Measurements from ENCODE around the gene GPR158. TPM values are rescaled to one million over a fixed set of nuclear protein-coding genes. Genes with fewer than 3 reads are reported as not detected.

GPR158 gene
- total and polyA plus RNA-seq, 2 experiments from 2014 or later: 0.18 to 0.61 TPM

GRCh38 chr10:25384618-25385017, 209.8 kb downstream of the GPR158 start:
- Histone ChIP-seq H3K4me3 (no peak overlapping the region), H3K9me3 (ENCODE audit: low read depth) (no peaks in the 10 kb centered on the region), H3K27me3 (no peaks in the 10 kb centered on the region), H3K36me3 (no peaks in the 10 kb centered on the region), H3K4me1 (ENCODE audit: low read depth) (no peaks in the 10 kb centered on the region), H3K27ac (no peak overlapping the region)
- TF ChIP-seq CTCF (IDR thresholded peaks at IDR 0.05; ENCODE audit: low read depth, low read length): no peak
- DNase-seq (ENCODE audit: low read depth in 1 of 2, low spot score in 1 of 2): no peak

GRCh38 chr10:25388188-25388861, 213.5 kb downstream of the GPR158 start:
- H3K9me3 ChIP-seq (ENCODE audit: low read depth): no peaks in the 10 kb centered on the region
- DNase-seq (ENCODE audit: low read depth in 1 of 2, low spot score in 1 of 2): no peak

GRCh38 chr10:25388862-25389206, 214.0 kb downstream of the GPR158 start:
- Histone ChIP-seq H3K4me1 (ENCODE audit: low read depth) (no peaks in the 10 kb centered on the region), H3K27me3 (no peaks in the 10 kb centered on the region), H3K27ac (no peak overlapping the region), H3K4me3 (no peak overlapping the region), H3K9me3 (ENCODE audit: low read depth) (no peaks in the 10 kb centered on the region), H3K36me3 (no peaks in the 10 kb centered on the region)
- no peak for DNase-seq (ENCODE audit: low read depth in 1 of 2, low spot score in 1 of 2)
- TF ChIP-seq CTCF (IDR thresholded peaks at IDR 0.05; ENCODE audit: low read depth, low read length): no peak

More at GRCh38 chr10:25388188-25388861, 213.5 kb downstream of the GPR158 start:
- no peak for TF ChIP-seq CTCF (IDR thresholded peaks at IDR 0.05; ENCODE audit: low read depth, low read length)
- H3K4me1 ChIP-seq (ENCODE audit: low read depth): no peaks in the 10 kb centered on the region
- H3K4me3 ChIP-seq: no peak overlapping the region
- no peaks in the 10 kb centered on the region for H3K27me3 ChIP-seq
- H3K36me3 ChIP-seq: no peaks in the 10 kb centered on the region
- no peak overlapping the region for H3K27ac ChIP-seq

- H3K27me3 ChIP-seq: no peaks in the 10 kb centered on the region
- no peak for TF ChIP-seq CTCF (IDR thresholded peaks at IDR 0.05; ENCODE audit: low read depth, low read length)
- no peaks in the 10 kb centered on the region for H3K9me3 ChIP-seq (ENCODE audit: low read depth)
- no peaks in the 10 kb centered on the region for H3K36me3 ChIP-seq
- no peaks in the 10 kb centered on the region for H3K4me1 ChIP-seq (ENCODE audit: low read depth)
- H3K27ac ChIP-seq: no peak overlapping the region
- no peak overlapping the region for H3K4me3 ChIP-seq
- no peak for DNase-seq (ENCODE audit: low read depth in 1 of 2, low spot score in 1 of 2)
Measured at GRCh38 chr10:25390733-25391132, 215.9 kb downstream of the GPR158 start.

GRCh38 chr10:25392132-25392531, 217.3 kb downstream of the GPR158 start:
- no peak overlapping the region for H3K4me3 ChIP-seq

More at GRCh38 chr10:25392132-25392531, 217.3 kb downstream of the GPR158 start:
- Histone ChIP-seq H3K9me3 (ENCODE audit: low read depth) (no peaks in the 10 kb centered on the region), H3K4me1 (ENCODE audit: low read depth) (no peaks in the 10 kb centered on the region), H3K27ac (no peak overlapping the region), H3K36me3 (no peaks in the 10 kb centered on the region), H3K27me3 (no peaks in the 10 kb centered on the region)
- no peak for DNase-seq (ENCODE audit: low read depth in 1 of 2, low spot score in 1 of 2)
- no peak for TF ChIP-seq CTCF (IDR thresholded peaks at IDR 0.05; ENCODE audit: low read depth, low read length)

Measured in cardiac muscle cell (in vitro differentiated cells and primary cell).